Activated naive CD4-positive, alpha-beta T cell treated with anti-CD3 and anti-CD28 coated beads, Interleukin-2, amount 50 U/mL, for 24 hours (primary cell): ENCODE measurements around the gene ATP8B3.

Experiments
- H3K27ac Mint-ChIP-seq: one replicate; pipeline ENCODE4 v1.8.0; 2021; ENCODE audit warnings: mild to moderate bottlenecking, mixed read lengths
- H3K27me3 Mint-ChIP-seq: one replicate; pipeline ENCODE4 v1.8.0; 2021; ENCODE audit warnings: mixed read lengths
- H3K36me3 Mint-ChIP-seq: one replicate; pipeline ENCODE4 v1.8.0; 2021; ENCODE audit warnings: mixed read lengths
- H3K4me1 Mint-ChIP-seq: one replicate; pipeline ENCODE4 v1.8.0; 2021; ENCODE audit warnings: mixed read lengths
- H3K4me3 Mint-ChIP-seq: one replicate; pipeline ENCODE4 v1.8.0; 2021; ENCODE audit warnings: mild to moderate bottlenecking, mixed read lengths
- H3K9me3 Mint-ChIP-seq: one replicate; pipeline ENCODE4 v1.8.0; 2021; ENCODE audit warnings: mixed read lengths

The ATP8B3 gene

DNA sequence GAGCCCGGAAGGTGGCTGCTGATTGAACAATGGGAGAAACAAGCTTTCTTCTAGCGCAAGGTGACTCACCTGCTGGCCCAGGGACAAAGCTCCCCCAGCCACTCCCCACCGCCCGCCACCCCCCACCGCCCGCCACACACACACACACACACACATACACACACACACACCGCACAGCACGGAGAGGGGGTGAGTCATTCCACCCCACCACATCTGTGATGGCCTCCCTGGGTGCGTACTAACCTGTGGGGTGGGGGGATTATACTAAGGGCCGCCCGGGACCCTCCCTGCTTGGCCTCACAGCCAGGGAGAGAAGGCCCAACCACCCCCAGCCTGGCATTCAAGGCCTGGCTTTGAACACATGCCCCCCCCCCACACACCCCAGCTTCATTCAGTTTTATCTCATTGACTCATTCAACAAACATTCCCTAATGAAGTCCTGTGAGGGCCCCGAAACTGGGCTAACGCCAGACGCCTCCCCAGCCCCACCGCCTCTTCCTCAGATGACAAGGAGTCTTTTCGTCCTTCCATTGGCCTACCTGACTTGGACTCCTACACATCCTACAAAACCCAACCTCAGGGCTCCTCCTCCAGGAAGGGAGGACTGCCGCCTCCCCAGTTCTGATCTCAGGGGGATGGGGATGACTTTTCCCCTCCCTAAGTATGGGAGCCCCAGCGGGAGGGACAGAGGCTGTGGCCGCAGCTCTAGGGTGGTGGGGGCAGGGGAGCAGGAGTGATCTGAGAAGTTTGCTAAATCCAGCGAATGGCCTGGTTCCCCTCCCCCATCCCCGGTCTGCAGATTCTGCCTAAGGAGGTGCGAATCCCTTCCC is 64.6 kb downstream of the ATP8B3 start:
- H3K4me1 Mint-ChIP-seq: peaks cover 9% of the 10 kb centered on the region
- H3K36me3 Mint-ChIP-seq: no peaks in the 10 kb centered on the region
- peak overlapping the region; percentile 12 for H3K27ac Mint-ChIP-seq
- no peaks in the 10 kb centered on the region for H3K9me3 Mint-ChIP-seq
- H3K27me3 Mint-ChIP-seq: peaks cover 28% of the 10 kb centered on the region
- peak overlapping the region; percentile 26 for H3K4me3 Mint-ChIP-seq

DNA sequence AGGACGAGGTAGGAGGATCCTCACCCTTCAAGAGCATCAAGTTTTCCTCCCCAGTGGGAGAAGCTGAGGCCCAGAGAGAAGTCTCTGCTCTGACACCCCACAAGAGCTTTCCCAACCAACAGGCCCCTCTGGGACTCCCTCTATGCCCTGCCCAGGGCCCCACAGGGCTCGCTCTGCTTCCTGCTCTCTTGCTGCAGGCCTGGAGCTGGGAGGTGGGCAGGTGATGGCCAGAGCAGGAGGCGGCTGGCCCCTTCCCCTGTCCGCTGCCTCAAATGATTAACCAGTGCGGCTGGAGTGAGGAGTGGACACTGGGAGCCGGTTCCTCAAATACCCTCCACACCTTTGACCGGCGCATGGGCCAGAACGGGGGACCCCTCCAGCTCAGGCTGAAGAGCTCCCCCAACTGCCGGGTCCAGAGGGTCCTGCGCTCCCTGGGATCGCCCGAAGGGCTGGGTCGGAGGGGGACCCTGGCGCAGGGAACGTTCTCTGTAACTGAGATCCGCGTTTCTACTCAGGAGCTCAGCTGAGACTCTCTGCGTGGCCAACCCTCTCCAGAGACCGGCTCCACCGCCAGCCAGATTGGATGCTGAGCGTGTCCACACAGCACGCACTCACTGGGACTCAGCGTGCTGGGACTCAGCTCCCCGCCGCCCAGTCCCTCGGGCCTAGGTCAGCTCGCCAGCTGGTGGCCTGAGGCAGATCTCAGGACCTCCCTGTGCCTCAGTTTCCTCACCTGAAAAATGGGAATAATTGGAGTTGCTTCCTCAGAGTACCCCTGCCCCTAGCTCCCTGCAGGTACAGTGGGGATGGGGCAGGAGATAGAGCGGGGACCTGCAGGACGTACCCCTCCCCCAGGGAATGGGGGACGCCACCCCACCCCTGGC is 65.4 kb downstream of the ATP8B3 start:
- H3K27me3 Mint-ChIP-seq: peaks cover 26% of the 10 kb centered on the region
- H3K4me3 Mint-ChIP-seq: no peak overlapping the region
- H3K27ac Mint-ChIP-seq: no peak overlapping the region
- no peaks in the 10 kb centered on the region for H3K9me3 Mint-ChIP-seq
- H3K36me3 Mint-ChIP-seq: no peaks in the 10 kb centered on the region
- peaks cover 9% of the 10 kb centered on the region for H3K4me1 Mint-ChIP-seq

DNA sequence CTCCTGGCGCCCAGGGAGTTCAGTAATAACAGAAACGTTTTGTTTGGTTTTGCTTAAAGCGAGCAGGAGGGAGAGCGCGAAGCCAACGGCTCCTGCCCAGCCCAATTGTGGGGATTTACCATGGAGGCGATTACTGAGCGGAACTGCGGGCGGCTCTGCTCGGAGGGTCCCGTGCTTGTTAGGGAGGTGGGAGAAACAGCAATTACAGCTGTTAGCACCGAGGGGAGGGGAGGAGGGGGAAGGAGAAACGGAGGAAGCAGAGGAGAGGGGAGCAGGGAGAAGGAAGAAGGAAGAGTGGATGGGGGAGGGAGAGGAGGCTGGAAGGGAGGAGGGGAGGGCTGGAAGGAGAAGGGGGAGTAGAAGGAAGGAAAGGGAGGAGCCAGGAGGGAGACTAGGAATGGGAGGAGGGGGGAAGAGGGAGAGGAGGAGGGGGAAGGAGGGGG is 66.5 kb downstream of the ATP8B3 start:
- Mint-ChIP-seq H3K27me3 (peaks cover 20% of the 10 kb centered on the region), H3K4me1 (peaks cover 9% of the 10 kb centered on the region), H3K4me3 (no peak overlapping the region), H3K9me3 (no peaks in the 10 kb centered on the region), H3K36me3 (no peaks in the 10 kb centered on the region), H3K27ac (no peak overlapping the region)

DNA sequence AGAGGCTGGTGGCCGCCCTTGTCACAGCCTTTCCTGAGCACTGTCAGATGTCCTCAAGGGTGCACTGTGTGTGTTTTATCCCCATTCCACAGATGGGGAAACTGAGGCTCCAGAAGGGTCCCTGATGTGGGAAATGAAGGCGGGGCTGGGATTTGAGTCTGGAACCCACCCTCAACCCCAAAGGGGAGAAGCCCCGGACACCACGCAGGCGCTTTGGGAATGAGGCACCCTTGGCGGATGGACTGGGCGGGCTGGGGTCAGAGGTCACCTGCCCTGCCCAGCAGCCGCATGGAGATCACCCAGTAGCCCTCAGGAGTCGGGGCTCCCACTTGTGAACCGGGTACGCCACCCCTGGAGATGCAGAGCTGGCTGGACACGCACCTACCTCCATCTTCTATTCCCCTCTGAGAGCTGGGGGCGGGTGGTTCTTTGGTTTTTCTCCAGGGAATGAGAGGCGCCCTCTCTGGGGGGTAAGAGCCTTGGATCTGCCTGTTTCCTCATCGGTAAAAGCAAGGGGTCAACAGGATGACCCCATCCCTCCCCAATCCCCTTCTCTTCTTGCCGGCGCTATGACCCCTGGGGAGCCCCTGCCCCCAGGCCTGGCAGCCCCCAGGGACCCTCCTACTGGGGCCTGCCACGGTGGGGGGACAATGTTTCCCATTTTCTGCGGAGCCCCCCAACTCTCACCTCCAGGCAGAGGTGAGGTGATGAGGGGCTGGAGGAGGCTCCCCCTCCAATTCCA is 67.1 kb downstream of the ATP8B3 start:
- H3K9me3 Mint-ChIP-seq: no peaks in the 10 kb centered on the region
- peaks cover 7% of the 10 kb centered on the region for H3K4me1 Mint-ChIP-seq
- H3K27me3 Mint-ChIP-seq: peaks cover 16% of the 10 kb centered on the region
- no peak overlapping the region for H3K4me3 Mint-ChIP-seq
- H3K36me3 Mint-ChIP-seq: no peaks in the 10 kb centered on the region
- H3K27ac Mint-ChIP-seq: no peak overlapping the region

DNA sequence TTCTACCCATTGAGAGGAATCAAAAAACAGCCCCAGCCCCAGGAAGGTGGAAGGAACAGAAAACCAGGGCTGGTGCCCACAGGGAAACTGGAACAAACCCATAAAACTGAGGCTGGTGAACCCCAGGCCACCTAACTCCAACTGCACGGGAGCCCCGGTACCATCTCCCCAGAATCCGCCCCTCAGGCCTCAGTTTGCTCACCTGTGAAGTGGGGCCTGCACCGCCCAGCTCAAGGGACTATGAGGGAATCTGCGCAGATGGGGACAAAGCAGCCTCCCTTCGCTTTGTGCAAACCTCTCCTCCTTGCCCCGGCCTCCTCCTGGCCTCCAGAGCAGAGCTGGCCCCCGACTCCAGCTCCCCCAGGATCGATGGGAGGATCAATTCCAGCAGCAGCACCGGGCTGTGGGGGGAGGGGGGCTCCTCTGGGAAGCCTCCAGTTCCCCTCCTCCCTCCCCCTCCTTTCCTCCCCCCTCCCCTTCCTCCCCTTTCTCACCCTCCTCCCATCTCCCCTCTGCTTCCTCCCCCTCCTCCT is 67.9 kb downstream of the ATP8B3 start:
- Mint-ChIP-seq H3K4me3 (no peak overlapping the region), H3K4me1 (peaks cover 6% of the 10 kb centered on the region), H3K27ac (no peak overlapping the region)

DNA sequence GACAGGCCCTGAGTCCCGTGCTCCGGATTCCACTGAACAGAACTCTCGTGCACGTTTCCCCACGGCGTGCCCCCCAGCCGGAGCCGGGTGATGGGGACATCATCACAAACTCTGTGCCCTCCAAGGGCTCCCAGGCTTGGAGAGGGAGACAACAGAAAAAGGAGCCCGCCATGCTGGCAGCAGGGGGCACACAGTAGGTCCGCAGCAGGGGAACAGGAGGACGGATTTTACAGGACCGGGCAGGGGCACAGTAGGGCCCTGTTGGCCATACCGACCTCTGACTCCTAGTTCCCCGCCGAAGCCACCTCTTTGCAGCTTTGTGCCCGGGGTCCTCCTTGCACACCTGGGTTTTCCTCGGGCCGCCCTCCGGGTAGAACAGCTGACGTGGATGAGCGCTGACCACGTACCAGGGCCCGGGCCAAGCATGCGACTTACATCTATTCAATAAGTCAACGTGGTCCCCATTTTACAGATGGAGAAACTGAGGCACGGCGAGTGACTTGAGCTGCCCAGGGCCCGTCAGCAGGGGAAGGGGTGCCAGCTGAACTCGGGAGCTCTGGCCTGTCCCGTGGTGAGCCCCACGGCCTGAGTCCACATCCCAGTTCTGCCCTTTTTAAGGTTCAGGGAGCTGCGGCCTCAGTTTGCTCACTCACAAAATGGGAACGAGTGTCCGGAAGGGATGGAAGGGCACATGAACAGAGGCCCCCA is 68.9 kb downstream of the ATP8B3 start:
- Mint-ChIP-seq H3K36me3 (no peaks in the 10 kb centered on the region), H3K27me3 (peaks cover 17% of the 10 kb centered on the region), H3K4me3 (no peak overlapping the region), H3K27ac (no peak overlapping the region), H3K9me3 (no peaks in the 10 kb centered on the region), H3K4me1 (peaks cover 6% of the 10 kb centered on the region)

More for the DNA sequence above, 67.9 kb downstream of the ATP8B3 start:
- Mint-ChIP-seq H3K27me3 (peaks cover 15% of the 10 kb centered on the region), H3K36me3 (no peaks in the 10 kb centered on the region), H3K9me3 (no peaks in the 10 kb centered on the region)

DNA sequence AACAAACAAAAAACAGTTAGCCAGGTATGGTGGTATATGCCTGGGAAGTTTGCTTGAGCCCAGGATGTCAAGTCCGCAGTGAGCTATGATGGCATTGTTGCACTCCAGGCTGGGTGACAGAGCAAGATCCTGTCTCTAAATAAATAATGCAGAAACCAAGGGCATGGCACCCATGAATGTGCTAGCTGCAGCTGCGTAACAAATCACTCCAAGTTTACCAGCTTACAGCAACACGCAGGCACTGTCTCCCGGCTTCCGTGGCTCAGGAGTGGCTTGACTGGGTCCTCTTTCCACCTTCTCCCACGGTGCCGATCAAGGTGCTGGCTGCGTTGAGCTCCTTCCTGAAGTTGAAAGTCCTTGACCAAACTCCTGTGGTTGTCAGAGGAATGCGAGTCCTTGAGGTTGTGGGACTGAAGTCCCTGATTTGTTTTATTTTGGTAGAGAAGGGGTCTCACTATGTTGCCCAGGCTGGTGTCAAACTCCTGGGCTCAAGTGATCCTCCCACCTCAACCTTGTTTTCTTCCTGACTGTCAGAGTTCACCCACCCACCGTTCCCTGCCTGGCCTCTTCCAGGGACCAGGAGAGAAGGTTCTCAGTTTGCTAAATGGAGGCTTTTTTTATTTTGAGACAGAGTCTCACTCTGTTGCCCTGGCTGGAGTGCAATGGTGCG is 72.0 kb downstream of the ATP8B3 start:
- H3K4me3 Mint-ChIP-seq: no peak overlapping the region
- no peaks in the 10 kb centered on the region for H3K4me1 Mint-ChIP-seq
- H3K9me3 Mint-ChIP-seq: no peaks in the 10 kb centered on the region
- H3K27me3 Mint-ChIP-seq: peaks cover 17% of the 10 kb centered on the region
- H3K36me3 Mint-ChIP-seq: no peaks in the 10 kb centered on the region
- H3K27ac Mint-ChIP-seq: no peak overlapping the region

DNA sequence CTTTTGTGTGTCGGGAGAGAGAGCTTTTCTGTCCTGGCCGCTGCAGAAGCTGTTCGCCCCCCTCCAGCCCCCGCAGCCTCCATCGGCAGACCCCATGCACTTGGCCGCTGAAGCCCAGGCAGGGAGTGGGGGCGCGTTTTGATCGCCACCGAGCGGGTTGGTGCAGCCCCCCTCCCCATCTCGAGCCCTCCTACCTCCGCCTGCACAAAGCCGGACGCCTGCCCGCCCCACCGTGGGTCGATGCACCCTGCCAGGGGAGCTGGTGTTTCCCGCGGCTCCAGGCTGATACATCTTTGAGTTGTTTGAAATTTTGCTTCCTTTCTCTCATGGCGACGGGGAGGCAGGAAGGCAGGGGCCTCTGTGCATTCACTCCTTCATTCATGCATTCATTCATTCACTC is 75.1 kb downstream of the ATP8B3 start:
- H3K4me1 Mint-ChIP-seq: no peaks in the 10 kb centered on the region
- H3K27me3 Mint-ChIP-seq: peaks cover 29% of the 10 kb centered on the region
- no peaks in the 10 kb centered on the region for H3K9me3 Mint-ChIP-seq
- no peaks in the 10 kb centered on the region for H3K36me3 Mint-ChIP-seq
- H3K4me3 Mint-ChIP-seq: no peak overlapping the region
- H3K27ac Mint-ChIP-seq: no peak overlapping the region

DNA sequence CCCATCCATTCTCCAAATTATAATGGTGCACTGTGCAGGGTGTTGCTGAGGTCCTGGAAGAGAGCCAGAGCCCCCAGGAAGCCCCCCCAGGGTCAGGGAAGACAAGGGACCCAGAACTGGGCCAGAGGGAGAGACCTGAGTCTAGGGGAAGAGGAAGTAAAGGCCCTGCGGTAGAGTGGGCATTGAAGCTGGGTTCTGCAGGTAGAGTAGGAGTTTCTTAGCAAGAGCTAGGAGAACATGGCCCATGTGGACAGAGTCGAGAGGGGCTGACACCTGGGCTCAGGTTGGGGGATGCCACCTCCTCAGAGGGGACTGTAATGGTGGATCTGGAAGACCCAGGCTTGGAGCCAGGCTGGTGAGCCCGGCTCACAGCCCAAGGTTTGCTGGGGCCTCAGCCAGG is 75.8 kb downstream of the ATP8B3 start:
- H3K9me3 Mint-ChIP-seq: no peaks in the 10 kb centered on the region
- no peaks in the 10 kb centered on the region for H3K4me1 Mint-ChIP-seq
- peaks cover 29% of the 10 kb centered on the region for H3K27me3 Mint-ChIP-seq
- H3K36me3 Mint-ChIP-seq: no peaks in the 10 kb centered on the region
- no peak overlapping the region for H3K4me3 Mint-ChIP-seq
- no peak overlapping the region for H3K27ac Mint-ChIP-seq

DNA sequence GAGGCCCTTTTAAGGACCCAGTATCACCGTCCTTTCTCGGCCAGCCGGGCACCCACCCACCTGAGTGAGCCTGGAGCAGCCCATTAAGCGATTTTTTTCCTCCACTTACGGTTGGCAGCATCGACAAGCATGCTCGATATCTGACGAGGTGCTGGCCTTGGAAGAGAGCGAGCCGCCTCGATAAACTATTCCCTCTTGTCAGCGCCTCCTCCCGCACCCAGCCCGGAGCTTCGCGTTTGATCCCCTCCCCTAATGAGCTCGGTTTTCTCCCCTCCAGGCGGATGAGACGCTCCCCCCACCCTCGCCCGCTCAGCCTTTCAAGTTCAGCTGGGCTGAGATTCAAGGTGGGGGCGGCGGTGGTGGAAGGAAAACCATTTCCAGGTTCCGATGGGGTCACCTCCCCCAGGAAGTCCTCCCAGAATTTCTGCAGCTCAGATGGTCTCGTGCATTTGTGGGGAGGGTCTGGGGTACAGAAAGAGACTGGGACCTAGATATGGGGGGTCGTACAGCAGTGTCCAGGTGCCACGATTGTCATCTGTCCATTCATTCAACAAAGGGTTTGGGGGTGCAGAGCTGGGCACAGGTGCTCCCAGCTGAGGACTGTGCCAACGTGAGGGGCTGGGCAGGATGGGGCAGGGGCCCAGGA is 77.6 kb downstream of the ATP8B3 start:
- Mint-ChIP-seq H3K9me3 (no peaks in the 10 kb centered on the region), H3K36me3 (no peaks in the 10 kb centered on the region), H3K4me1 (no peaks in the 10 kb centered on the region), H3K27ac (no peak overlapping the region), H3K27me3 (peaks cover 29% of the 10 kb centered on the region), H3K4me3 (no peak overlapping the region)
